Measurements from ENCODE around the gene RCSD1.
"Not testable (repeated sequence)": the region's sequence is repeated elsewhere in the genome, so short reads cannot be mapped to it uniquely, and the experiment has no call there.

Gene RCSD1

DNA sequence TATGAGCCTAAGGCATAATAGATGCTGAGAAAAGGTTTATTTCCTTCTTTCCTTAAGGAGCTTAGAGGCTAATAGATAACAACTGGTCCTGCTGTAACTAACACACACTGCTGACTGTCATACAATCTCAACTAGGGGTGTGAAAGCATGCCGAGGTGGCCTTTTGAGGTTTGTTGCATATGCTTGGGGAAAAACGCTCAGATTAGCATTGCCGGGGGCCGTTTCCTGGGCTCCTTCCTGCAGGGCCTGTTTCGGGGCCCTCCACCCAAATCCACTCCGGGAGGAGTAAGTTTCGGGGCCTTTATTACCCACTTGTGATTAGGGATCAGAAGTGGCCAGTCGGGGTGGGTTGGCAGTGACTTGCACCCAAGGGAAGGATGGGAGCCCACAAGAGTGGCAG, 27.2 kb upstream of the RCSD1 start:
- in situ Hi-C loops (cut with MboI; ENCODE audit: low pct_unique_long_range_greater_than_20kb, low sequenced_read_pairs, unreplicated experiment) = loop anchor here (10.0 kb wide), 1 partner anchor 82 kb away; no protein-coding TSS in a partner anchor
- no peak for DNase-seq (ENCODE audit: low spot score)
- TF ChIP-seq, protein P1, sequence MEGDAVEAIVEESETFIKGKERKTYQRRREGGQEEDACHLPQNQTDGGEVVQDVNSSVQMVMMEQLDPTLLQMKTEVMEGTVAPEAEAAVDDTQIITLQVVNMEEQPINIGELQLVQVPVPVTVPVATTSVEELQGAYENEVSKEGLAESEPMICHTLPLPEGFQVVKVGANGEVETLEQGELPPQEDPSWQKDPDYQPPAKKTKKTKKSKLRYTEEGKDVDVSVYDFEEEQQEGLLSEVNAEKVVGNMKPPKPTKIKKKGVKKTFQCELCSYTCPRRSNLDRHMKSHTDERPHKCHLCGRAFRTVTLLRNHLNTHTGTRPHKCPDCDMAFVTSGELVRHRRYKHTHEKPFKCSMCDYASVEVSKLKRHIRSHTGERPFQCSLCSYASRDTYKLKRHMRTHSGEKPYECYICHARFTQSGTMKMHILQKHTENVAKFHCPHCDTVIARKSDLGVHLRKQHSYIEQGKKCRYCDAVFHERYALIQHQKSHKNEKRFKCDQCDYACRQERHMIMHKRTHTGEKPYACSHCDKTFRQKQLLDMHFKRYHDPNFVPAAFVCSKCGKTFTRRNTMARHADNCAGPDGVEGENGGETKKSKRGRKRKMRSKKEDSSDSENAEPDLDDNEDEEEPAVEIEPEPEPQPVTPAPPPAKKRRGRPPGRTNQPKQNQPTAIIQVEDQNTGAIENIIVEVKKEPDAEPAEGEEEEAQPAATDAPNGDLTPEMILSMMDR (IDR thresholded peaks at IDR 0.05; ENCODE audit: extremely low read depth, insufficient read depth, missing control alignments) = no peak

GRCh38 chr1:167605576-167605975, 24.5 kb upstream of the RCSD1 start:
- TF ChIP-seq, protein P1 (IDR thresholded peaks at IDR 0.05; ENCODE audit: extremely low read depth, insufficient read depth, missing control alignments) = no peak
- in situ Hi-C loops (cut with MboI; ENCODE audit: low pct_unique_long_range_greater_than_20kb, low sequenced_read_pairs, unreplicated experiment) = loop anchor here (10.0 kb wide), 1 partner anchor 79 kb away; no protein-coding TSS in a partner anchor
- DNase-seq (ENCODE audit: low spot score) = no peak

DNA sequence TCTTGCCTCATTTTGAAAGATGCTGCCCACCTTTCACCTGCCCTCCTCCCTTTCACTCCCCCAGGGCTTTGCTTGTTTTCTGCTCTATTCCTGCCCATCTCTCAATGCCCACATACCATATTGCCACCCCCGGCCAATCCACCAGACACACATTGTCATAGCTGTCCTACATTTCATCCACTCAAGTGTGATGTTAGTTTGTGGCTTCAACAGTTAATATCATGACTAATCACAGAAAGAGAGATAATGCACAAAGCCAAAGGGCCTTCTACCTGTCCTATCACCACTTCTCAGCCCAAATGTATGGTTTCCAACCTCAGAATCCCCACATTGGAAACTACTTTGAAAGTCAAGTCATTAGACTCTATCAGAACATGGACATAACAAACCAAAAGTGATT, 18.0 kb upstream of the RCSD1 start:
- TF ChIP-seq, protein P1 (IDR thresholded peaks at IDR 0.05; ENCODE audit: extremely low read depth, insufficient read depth, missing control alignments) = no peak
- in situ Hi-C loops (cut with MboI; ENCODE audit: low pct_unique_long_range_greater_than_20kb, low sequenced_read_pairs, unreplicated experiment) = no loop called here
- no peak for DNase-seq (ENCODE audit: low spot score)

DNA sequence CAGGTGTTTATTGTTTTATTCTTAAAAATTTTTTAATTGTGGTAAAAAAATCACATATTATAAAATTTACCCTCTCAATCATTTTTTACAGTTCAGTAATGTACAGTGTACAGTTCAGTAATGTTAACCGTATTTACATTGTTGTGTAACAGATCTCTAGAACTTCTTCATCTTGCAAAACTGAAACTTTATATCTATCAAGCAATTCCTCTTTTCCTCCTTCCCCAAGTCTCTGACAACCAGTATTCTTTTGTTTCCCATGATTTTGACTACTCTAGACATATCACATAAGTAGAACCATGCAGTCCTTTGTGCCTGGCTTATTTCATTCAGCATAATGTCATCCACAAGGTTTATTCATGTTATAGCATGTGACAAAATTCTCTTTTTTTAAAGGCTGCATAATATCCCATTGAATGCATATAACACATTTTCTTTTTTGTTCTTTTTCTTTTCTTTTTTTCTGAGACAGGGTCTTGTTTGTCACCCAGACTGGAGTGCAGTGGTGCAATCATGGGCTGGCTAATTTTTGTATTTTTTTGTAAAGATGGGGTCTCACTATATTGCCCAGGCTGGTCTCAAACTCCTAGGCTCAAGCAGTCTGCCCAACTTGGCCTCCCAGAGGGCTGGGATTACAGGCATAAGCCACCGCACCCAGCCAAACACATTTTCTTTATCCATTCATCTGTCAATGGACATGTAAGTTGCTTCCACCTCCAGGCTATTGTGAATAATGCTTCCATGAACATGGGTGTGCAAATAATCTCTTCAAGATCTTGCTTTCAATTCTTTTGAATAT, 17.2 kb upstream of the RCSD1 start:
- in situ Hi-C loops (cut with MboI; ENCODE audit: low pct_unique_long_range_greater_than_20kb, low sequenced_read_pairs, unreplicated experiment) = no loop called here
- TF ChIP-seq, protein P1 (IDR thresholded peaks at IDR 0.05; ENCODE audit: extremely low read depth, insufficient read depth, missing control alignments) = no peak
- DNase-seq (ENCODE audit: low spot score) = no peak

DNA sequence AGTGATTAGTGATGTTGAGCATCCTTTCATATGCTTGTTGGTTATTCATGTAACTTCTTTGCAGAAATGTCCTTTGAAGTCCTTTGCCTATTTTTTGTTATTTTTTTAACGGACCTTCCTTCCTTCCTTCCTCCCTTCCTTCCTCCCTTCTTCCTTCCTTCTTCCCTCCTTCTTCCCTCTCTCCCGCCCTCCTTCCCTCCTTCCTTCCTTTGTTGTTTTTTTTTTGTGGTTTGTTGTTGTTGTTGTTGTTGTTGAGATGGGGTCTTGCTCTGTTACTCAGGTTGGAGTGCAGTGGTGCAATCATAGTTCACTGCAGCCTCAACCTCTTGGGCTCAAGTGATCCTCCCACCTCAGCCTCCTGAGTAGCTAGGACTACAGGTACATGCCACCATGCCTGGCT, 16.0 kb upstream of the RCSD1 start:
- DNase-seq (ENCODE audit: low spot score); in situ Hi-C loops (cut with MboI; ENCODE audit: low pct_unique_long_range_greater_than_20kb, low sequenced_read_pairs, unreplicated experiment): not testable (repeated sequence)

GRCh38 chr1:167614851-167615250, 15.2 kb upstream of the RCSD1 start:
- in situ Hi-C loops (cut with MboI; ENCODE audit: low pct_unique_long_range_greater_than_20kb, low sequenced_read_pairs, unreplicated experiment) = no loop called here
- TF ChIP-seq, protein P1 (IDR thresholded peaks at IDR 0.05; ENCODE audit: extremely low read depth, insufficient read depth, missing control alignments) = no peak
- no peak for DNase-seq (ENCODE audit: low spot score)

DNA sequence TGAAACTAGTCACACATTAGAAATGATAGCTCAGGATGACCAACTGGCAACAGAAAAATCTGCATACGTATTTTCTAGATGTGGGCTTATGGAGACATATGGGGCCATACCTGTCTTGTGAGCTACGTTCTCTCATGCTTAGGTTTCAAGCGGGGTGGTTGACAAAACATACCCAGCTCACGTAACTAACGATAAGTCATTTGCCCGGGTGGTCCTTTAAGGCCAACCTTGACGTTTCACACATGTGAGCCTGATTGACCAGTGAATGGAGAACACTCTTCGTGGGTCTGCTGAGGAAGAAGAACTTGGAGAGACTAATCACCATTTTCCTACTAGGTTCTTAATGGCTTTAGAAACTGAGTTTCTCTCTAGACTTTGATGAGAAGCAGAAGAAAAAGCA, 13.5 kb upstream of the RCSD1 start:
- in situ Hi-C loops (cut with MboI; ENCODE audit: low pct_unique_long_range_greater_than_20kb, low sequenced_read_pairs, unreplicated experiment) = no loop called here
- no peak for DNase-seq (ENCODE audit: low spot score)
- TF ChIP-seq, protein P1 (IDR thresholded peaks at IDR 0.05; ENCODE audit: extremely low read depth, insufficient read depth, missing control alignments) = no peak

All from GM13977 (cell line).